ENCODE measurements around the gene ARHGAP26.

GRCh38 chr5:143086908-143087637 is 316.9 kb downstream of the ARHGAP26 start:
- TF ChIP-seq EGR1 (IDR thresholded peaks at IDR 0.05; ENCODE audit: low read depth in 2 of 2) (no peak), JUND (IDR thresholded peaks at IDR 0.05) (no peak), HNF4G (IDR thresholded peaks at IDR 0.05) (no peak), GABPA (IDR thresholded peaks at IDR 0.05 in 1 of 2, conservative IDR thresholded peaks at IDR 0.05 in 1 of 2) (no peak), YY1 (IDR thresholded peaks at IDR 0.05) (no peak), FOXA1 (IDR thresholded peaks at IDR 0.05) (no peak), TAF1 (conservative IDR thresholded peaks at IDR 0.05) (no peak), ATF3 (IDR thresholded peaks at IDR 0.05) (no peak), SP1 (IDR thresholded peaks at IDR 0.05) (no peak)
- TF ChIP-seq, protein P1, sequence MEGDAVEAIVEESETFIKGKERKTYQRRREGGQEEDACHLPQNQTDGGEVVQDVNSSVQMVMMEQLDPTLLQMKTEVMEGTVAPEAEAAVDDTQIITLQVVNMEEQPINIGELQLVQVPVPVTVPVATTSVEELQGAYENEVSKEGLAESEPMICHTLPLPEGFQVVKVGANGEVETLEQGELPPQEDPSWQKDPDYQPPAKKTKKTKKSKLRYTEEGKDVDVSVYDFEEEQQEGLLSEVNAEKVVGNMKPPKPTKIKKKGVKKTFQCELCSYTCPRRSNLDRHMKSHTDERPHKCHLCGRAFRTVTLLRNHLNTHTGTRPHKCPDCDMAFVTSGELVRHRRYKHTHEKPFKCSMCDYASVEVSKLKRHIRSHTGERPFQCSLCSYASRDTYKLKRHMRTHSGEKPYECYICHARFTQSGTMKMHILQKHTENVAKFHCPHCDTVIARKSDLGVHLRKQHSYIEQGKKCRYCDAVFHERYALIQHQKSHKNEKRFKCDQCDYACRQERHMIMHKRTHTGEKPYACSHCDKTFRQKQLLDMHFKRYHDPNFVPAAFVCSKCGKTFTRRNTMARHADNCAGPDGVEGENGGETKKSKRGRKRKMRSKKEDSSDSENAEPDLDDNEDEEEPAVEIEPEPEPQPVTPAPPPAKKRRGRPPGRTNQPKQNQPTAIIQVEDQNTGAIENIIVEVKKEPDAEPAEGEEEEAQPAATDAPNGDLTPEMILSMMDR (IDR thresholded peaks at IDR 0.05; ENCODE audit: low read depth, low read length, missing input control), result no peak
- TF ChIP-seq, protein P2, sequence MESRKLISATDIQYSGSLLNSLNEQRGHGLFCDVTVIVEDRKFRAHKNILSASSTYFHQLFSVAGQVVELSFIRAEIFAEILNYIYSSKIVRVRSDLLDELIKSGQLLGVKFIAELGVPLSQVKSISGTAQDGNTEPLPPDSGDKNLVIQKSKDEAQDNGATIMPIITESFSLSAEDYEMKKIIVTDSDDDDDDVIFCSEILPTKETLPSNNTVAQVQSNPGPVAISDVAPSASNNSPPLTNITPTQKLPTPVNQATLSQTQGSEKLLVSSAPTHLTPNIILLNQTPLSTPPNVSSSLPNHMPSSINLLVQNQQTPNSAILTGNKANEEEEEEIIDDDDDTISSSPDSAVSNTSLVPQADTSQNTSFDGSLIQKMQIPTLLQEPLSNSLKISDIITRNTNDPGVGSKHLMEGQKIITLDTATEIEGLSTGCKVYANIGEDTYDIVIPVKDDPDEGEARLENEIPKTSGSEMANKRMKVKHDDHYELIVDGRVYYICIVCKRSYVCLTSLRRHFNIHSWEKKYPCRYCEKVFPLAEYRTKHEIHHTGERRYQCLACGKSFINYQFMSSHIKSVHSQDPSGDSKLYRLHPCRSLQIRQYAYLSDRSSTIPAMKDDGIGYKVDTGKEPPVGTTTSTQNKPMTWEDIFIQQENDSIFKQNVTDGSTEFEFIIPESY (IDR thresholded peaks at IDR 0.05), result no peak
- TF ChIP-seq, protein P3, sequence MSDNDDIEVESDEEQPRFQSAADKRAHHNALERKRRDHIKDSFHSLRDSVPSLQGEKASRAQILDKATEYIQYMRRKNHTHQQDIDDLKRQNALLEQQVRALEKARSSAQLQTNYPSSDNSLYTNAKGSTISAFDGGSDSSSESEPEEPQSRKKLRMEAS (IDR thresholded peaks at IDR 0.05), result no peak
- TF ChIP-seq, protein P4, sequence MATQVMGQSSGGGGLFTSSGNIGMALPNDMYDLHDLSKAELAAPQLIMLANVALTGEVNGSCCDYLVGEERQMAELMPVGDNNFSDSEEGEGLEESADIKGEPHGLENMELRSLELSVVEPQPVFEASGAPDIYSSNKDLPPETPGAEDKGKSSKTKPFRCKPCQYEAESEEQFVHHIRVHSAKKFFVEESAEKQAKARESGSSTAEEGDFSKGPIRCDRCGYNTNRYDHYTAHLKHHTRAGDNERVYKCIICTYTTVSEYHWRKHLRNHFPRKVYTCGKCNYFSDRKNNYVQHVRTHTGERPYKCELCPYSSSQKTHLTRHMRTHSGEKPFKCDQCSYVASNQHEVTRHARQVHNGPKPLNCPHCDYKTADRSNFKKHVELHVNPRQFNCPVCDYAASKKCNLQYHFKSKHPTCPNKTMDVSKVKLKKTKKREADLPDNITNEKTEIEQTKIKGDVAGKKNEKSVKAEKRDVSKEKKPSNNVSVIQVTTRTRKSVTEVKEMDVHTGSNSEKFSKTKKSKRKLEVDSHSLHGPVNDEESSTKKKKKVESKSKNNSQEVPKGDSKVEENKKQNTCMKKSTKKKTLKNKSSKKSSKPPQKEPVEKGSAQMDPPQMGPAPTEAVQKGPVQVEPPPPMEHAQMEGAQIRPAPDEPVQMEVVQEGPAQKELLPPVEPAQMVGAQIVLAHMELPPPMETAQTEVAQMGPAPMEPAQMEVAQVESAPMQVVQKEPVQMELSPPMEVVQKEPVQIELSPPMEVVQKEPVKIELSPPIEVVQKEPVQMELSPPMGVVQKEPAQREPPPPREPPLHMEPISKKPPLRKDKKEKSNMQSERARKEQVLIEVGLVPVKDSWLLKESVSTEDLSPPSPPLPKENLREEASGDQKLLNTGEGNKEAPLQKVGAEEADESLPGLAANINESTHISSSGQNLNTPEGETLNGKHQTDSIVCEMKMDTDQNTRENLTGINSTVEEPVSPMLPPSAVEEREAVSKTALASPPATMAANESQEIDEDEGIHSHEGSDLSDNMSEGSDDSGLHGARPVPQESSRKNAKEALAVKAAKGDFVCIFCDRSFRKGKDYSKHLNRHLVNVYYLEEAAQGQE (IDR thresholded peaks at IDR 0.05), result no peak

Measured in liver (tissue), 3 donors.